ENCODE measurements around the gene PPP1R14D. TPM values are rescaled to one million over a fixed set of nuclear protein-coding genes. Genes with fewer than 3 reads are reported as not detected.

Gene PPP1R14D
- total and polyA plus RNA-seq, 2 of the 8 experiments (the other 6 are each of a cell fraction or from before 2014, with no cell fraction given): not detected

DNA sequence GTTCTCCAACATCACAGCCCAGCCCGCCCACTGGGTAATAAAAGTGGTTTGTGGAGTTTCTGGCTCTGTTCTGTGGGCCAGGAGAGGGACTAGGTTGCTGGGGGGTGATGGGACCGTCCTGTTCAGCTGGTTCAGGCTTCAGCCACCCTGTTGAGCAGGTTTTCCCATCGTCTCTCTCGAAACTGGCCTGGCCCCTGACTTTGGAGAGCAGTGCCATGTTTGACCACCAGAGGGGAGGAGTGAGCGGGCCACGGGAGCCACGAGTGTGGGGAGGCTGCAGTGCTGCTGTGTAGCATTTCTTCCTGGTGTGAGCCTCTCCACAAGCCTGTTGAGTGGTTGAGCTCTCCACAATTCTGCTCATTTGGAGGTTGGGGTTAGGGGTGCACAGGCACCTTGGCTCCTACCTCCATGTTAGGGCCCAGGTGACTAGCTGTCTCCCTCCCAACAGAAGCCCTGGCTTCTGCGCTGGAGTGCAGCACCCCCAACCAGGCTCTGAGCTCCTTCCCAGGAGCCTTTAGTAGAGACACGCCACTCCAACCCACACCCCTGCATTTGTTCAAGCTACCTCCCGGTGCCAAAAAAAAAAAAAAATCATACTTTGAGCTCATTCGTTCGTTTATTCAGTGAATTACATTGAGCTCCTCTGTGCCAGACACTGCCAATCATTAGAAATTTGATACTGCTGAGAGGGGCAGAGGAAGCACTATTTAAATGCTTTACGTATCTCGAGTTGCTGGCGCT is 29.3 kb upstream of the PPP1R14D start (continued):
- TF ChIP-seq, protein P1, sequence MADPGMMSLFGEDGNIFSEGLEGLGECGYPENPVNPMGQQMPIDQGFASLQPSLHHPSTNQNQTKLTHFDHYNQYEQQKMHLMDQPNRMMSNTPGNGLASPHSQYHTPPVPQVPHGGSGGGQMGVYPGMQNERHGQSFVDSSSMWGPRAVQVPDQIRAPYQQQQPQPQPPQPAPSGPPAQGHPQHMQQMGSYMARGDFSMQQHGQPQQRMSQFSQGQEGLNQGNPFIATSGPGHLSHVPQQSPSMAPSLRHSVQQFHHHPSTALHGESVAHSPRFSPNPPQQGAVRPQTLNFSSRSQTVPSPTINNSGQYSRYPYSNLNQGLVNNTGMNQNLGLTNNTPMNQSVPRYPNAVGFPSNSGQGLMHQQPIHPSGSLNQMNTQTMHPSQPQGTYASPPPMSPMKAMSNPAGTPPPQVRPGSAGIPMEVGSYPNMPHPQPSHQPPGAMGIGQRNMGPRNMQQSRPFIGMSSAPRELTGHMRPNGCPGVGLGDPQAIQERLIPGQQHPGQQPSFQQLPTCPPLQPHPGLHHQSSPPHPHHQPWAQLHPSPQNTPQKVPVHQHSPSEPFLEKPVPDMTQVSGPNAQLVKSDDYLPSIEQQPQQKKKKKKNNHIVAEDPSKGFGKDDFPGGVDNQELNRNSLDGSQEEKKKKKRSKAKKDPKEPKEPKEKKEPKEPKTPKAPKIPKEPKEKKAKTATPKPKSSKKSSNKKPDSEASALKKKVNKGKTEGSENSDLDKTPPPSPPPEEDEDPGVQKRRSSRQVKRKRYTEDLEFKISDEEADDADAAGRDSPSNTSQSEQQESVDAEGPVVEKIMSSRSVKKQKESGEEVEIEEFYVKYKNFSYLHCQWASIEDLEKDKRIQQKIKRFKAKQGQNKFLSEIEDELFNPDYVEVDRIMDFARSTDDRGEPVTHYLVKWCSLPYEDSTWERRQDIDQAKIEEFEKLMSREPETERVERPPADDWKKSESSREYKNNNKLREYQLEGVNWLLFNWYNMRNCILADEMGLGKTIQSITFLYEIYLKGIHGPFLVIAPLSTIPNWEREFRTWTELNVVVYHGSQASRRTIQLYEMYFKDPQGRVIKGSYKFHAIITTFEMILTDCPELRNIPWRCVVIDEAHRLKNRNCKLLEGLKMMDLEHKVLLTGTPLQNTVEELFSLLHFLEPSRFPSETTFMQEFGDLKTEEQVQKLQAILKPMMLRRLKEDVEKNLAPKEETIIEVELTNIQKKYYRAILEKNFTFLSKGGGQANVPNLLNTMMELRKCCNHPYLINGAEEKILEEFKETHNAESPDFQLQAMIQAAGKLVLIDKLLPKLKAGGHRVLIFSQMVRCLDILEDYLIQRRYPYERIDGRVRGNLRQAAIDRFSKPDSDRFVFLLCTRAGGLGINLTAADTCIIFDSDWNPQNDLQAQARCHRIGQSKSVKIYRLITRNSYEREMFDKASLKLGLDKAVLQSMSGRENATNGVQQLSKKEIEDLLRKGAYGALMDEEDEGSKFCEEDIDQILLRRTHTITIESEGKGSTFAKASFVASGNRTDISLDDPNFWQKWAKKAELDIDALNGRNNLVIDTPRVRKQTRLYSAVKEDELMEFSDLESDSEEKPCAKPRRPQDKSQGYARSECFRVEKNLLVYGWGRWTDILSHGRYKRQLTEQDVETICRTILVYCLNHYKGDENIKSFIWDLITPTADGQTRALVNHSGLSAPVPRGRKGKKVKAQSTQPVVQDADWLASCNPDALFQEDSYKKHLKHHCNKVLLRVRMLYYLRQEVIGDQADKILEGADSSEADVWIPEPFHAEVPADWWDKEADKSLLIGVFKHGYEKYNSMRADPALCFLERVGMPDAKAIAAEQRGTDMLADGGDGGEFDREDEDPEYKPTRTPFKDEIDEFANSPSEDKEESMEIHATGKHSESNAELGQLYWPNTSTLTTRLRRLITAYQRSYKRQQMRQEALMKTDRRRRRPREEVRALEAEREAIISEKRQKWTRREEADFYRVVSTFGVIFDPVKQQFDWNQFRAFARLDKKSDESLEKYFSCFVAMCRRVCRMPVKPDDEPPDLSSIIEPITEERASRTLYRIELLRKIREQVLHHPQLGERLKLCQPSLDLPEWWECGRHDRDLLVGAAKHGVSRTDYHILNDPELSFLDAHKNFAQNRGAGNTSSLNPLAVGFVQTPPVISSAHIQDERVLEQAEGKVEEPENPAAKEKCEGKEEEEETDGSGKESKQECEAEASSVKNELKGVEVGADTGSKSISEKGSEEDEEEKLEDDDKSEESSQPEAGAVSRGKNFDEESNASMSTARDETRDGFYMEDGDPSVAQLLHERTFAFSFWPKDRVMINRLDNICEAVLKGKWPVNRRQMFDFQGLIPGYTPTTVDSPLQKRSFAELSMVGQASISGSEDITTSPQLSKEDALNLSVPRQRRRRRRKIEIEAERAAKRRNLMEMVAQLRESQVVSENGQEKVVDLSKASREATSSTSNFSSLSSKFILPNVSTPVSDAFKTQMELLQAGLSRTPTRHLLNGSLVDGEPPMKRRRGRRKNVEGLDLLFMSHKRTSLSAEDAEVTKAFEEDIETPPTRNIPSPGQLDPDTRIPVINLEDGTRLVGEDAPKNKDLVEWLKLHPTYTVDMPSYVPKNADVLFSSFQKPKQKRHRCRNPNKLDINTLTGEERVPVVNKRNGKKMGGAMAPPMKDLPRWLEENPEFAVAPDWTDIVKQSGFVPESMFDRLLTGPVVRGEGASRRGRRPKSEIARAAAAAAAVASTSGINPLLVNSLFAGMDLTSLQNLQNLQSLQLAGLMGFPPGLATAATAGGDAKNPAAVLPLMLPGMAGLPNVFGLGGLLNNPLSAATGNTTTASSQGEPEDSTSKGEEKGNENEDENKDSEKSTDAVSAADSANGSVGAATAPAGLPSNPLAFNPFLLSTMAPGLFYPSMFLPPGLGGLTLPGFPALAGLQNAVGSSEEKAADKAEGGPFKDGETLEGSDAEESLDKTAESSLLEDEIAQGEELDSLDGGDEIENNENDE (IDR thresholded peaks at IDR 0.05; ENCODE audit: insufficient replicate concordance, low read length): no peak
- TF ChIP-seq MAFK (IDR thresholded peaks at IDR 0.05; ENCODE audit: low read depth, low read length) (no peak), EGR1 (IDR thresholded peaks at IDR 0.05; ENCODE audit: borderline replicate concordance, low read depth, low read length) (peak; percentile 94), SUZ12 (IDR thresholded peaks at IDR 0.05; ENCODE audit: low read length) (no peak), HDAC2 (IDR thresholded peaks at IDR 0.05; ENCODE audit: borderline replicate concordance in 1 of 2, low read depth in 2 of 2, low read length in 2 of 2) (0 out of 4 replicates have a peak, but pooled peaks of 1 of the 2 experiments have one; percentile 82), RFX5 (IDR thresholded peaks at IDR 0.05; ENCODE audit: borderline replicate concordance, low read depth, low read length) (no peak)
- TF ChIP-seq, protein P2, sequence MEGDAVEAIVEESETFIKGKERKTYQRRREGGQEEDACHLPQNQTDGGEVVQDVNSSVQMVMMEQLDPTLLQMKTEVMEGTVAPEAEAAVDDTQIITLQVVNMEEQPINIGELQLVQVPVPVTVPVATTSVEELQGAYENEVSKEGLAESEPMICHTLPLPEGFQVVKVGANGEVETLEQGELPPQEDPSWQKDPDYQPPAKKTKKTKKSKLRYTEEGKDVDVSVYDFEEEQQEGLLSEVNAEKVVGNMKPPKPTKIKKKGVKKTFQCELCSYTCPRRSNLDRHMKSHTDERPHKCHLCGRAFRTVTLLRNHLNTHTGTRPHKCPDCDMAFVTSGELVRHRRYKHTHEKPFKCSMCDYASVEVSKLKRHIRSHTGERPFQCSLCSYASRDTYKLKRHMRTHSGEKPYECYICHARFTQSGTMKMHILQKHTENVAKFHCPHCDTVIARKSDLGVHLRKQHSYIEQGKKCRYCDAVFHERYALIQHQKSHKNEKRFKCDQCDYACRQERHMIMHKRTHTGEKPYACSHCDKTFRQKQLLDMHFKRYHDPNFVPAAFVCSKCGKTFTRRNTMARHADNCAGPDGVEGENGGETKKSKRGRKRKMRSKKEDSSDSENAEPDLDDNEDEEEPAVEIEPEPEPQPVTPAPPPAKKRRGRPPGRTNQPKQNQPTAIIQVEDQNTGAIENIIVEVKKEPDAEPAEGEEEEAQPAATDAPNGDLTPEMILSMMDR (IDR thresholded peaks at IDR 0.05; ENCODE audit: control extremely low read depth in 1 of 3, insufficient read depth in 1 of 3, low read depth in 1 of 3, low read length in 3 of 3): peak; percentile 95 to 99 (median 99)
